GM20000 (cell line): ENCODE data around the gene TRANK1.
"Not testable (repeated sequence)": the region's sequence is repeated elsewhere in the genome, so short reads cannot be mapped to it uniquely, and the experiment has no call there.

Experiments
- DNase-seq: peaks from one replicate; pipeline ENCODE4 v3.0.0; 2012; ENCODE audit warnings: low spot score
- TF ChIP-seq, protein P1 (sequence below): IDR thresholded peaks from 2 replicates; pipeline ENCODE4 v1.5.1; 2012; ENCODE audit warnings: mild to moderate bottlenecking, control low read depth; ENCODE audit errors: extremely low read depth, missing control alignments

TRANK1 gene

DNA sequence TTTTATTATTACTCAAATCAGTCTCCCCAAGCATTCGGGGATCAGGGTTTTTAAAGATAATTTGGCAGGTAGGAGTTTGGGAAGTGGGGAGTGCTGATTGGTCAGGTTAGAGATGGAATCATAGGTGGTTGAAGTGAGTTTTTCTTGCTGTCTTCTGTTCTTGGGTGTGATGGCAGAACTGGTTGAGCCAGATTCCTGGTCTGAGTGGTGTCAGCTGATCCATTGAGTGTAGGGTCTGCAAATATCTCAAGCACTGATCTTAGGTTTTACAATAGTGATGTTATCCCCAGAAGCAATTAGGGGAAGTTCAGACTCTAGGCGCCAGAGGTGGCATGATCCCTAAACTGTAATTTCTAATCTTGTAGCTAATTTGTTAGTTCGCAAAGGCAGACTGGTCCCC lies 20.6 kb upstream of the TRANK1 start:
- TF ChIP-seq, protein P1, sequence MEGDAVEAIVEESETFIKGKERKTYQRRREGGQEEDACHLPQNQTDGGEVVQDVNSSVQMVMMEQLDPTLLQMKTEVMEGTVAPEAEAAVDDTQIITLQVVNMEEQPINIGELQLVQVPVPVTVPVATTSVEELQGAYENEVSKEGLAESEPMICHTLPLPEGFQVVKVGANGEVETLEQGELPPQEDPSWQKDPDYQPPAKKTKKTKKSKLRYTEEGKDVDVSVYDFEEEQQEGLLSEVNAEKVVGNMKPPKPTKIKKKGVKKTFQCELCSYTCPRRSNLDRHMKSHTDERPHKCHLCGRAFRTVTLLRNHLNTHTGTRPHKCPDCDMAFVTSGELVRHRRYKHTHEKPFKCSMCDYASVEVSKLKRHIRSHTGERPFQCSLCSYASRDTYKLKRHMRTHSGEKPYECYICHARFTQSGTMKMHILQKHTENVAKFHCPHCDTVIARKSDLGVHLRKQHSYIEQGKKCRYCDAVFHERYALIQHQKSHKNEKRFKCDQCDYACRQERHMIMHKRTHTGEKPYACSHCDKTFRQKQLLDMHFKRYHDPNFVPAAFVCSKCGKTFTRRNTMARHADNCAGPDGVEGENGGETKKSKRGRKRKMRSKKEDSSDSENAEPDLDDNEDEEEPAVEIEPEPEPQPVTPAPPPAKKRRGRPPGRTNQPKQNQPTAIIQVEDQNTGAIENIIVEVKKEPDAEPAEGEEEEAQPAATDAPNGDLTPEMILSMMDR, result no peak
- no peak for DNase-seq

DNA sequence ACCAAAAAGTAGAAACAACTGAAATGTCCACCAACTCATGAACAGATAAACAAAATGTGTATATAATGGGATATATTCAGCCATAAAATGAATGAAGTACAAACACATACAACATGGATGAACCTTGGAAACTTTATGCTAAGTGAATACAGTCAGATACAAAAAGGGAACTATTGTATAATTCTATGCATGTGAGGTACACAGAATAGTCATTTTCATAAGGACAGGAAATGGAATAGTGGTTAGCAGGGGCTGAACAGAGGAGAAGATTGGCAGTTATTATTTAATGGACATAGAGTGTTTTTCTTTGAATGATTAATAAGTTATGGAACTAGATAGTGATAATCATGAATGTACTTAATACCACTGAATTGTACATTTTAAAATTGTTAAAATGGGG lies 20.0 kb upstream of the TRANK1 start:
- TF ChIP-seq, protein P1, result no peak
- DNase-seq, result no peak

DNA sequence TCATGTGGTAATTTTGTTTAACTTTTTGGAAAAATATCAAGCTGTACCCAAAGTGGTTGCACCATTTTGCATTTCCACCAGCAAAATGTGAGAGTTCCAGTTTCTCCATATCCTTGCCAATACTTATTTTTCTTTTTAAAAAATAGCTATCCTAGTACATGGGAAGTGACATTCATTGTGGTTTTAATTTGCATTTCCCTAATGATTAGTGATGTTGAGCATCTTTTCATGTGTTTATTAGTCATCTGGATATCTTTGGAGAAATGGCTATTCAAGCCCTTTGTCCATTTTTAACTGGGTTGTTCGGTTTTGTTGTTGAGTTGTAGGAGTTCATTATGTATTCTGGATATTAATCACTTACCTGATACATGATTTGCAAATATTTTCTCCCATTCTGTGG lies 19.5 kb upstream of the TRANK1 start:
- TF ChIP-seq, protein P1, result no peak

DNA sequence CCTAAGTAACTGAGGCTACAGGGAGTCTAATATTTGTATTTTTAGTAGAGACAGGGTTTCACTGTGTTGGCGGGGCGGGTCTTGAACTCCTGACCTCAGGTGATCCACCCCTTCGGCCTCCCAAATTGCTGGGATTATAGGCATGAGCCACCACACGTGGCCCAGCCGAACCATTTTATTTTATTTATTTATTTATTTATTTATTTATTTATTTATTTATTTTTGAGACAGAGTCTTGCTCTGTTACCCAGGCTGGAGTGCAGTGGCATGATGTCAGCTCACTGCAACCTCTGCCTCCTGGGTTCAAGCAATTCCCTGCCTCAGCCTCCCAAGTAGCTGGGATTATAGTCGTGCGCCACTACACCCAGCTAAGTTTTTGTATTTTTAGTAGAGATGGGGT lies 18.2 kb upstream of the TRANK1 start:
- DNase-seq, result not testable (repeated sequence)

More for the DNA sequence above, 19.5 kb upstream of the TRANK1 start:
- DNase-seq, result no peak

DNA sequence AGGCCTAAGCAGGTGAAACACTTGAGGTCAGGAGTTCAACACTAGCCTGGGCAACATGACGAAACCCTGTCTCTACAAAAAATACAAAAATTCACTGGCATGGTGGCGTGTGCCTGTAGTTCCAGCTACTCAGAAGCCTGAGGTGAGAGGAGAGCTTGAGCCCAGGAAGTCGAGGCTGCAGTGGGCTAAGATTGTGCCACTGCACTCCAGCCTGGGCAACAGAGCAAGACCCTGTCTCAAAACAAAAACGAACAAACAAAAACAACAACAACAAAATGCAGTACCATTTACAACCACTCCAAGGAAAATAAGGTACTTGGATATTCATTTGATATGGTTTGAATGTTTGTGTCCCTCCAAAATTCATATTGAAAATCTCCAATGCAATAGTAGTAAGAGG lies 15.6 kb upstream of the TRANK1 start:
- DNase-seq, result no peak
- TF ChIP-seq, protein P1, result no peak

DNA sequence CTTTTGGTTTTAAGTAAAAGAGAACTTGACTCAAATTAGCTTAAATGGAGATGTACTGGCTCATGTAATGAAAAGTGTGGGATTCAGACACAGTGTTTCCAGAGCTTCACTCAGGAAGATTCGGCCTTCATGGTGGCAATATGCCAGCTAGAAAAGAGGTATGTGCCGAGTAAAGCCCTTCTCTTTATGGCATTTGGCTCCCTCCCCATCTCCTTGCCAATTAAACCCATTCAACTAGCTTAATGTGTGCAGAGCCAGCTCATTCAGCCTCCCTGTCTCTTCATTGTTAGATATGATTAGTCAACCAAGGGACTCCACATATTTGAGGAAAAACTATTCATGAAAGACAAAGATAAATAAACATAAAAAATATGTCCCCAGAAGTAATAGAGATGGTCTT lies 15.0 kb upstream of the TRANK1 start:
- TF ChIP-seq, protein P1, result no peak
- no peak for DNase-seq

DNA sequence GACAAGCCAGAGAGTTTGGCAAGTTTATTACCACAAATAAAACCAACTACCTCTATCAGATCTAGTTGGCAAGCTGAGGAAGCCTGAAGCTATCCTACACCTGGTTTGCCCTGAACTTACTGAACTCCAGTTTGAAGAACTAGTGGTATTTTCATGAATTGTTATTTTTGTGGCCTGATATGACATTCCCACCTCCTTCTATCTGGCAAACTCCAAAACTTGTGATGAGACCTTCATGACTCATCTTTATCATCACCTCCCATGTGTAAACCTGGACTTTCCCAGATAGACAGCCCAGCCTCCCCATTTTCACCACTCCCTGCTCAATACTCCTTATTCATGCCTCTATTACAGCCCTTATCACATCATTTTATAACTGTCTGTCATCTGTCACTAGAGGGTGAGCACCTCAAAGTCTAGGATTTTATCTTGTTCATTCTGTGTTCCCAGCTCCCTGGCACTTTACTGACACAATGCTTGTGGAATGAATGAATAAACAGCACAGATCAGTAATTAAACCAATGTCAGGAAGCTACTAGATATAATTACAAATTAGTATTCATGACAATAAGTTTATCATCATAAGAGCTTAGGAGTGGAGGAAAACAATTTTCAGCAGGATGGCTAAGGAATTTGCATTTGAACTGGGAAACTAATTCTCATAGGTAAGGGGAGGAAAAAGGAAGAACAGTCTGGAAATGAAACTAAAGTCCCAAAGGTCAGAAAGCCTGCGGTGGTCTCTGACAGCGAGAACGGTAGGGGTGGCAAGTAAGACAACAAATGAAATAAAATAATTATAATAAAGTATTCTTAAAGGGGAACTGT lies 13.2 kb upstream of the TRANK1 start:
- TF ChIP-seq, protein P1, result no peak
- no peak for DNase-seq

DNA sequence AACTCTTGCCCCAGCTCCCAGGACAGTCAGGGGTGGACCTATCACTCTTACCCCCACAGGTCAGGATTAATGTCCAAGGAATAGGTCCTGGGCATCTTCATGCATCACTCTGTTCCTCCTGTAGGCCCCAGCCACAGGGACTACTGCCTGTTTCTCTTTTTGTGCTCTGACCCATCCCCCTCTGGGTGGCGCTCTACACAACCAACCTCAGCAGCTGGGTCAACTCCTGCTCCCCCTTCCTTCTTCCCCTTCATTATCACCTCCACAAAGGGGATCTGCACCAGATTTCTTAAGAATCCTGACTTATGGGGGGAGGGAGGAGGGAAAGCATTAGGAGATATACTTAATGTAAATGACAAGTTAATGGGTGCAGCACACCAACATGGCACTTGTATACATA lies 12.2 kb upstream of the TRANK1 start:
- TF ChIP-seq, protein P1, result no peak
- no peak for DNase-seq
